ENCODE data around the gene RFX2. TPM values are rescaled to one million over a fixed set of nuclear protein-coding genes. Genes with fewer than 3 reads are reported as not detected.
A peak's percentile ranks its signal among the peaks of the same experiment; 100 is the strongest.

RFX2 gene
- total RNA-seq, 1 experiment from 2014 or later: 3.7 TPM

DNA sequence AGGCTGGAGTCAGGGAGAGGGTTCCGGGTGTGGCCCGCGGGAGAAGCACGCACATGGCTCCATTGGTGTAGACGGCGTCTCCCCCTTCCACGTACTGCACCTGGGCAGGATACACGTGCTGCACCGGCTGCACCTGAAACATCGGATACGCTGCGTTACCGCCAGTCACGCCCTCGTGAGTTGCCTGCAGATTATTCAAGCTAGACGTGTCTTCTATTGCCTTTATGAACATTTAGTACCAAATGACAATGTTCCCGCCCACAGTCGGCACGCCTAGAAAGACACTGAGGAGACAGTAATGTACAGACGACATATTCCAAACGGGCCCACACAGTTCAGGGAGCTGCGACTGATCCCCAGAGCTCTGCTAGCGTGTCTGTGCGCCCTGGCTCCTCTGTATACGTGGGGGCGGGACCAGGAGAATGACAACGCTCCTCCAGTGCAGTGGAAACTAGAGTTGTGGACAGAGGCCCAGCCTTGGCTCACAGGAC lies 68.3 kb downstream of the RFX2 start:
- no peak overlapping the region for H2BK15ac ChIP-seq (ENCODE audit: low read depth, low read length)
- no peak overlapping the region for H3T11ph ChIP-seq (ENCODE audit: low read length)
- H3K56ac ChIP-seq (ENCODE audit: insufficient read length, low read depth, low read length): no peak overlapping the region
- H3K9me3 ChIP-seq (ENCODE audit: control insufficient read depth, low read depth, low read length): no peaks in the 10 kb centered on the region
- no peak overlapping the region for H4K5ac ChIP-seq (ENCODE audit: insufficient read length, low read depth, low read length)
- H2BK12ac ChIP-seq (ENCODE audit: insufficient read length, low read depth, low read length): no peak overlapping the region
- no peak overlapping the region for H3K4me2 ChIP-seq (ENCODE audit: insufficient read depth, insufficient read length, low read length)
- no peak overlapping the region for H2BK20ac ChIP-seq (ENCODE audit: low read depth, low read length, poor library complexity, severe bottlenecking)
- H2BK5ac ChIP-seq (ENCODE audit: insufficient read length, low read length): no peak overlapping the region
- no peak overlapping the region for H3K27ac ChIP-seq (ENCODE audit: insufficient read length, low read depth, low read length)
- H4K91ac ChIP-seq (ENCODE audit: insufficient read length, low read depth, low read length): no peak overlapping the region
- H3K4me1 ChIP-seq (ENCODE audit: insufficient read depth, low read length): no peaks in the 10 kb centered on the region
- TF ChIP-seq, protein P1, sequence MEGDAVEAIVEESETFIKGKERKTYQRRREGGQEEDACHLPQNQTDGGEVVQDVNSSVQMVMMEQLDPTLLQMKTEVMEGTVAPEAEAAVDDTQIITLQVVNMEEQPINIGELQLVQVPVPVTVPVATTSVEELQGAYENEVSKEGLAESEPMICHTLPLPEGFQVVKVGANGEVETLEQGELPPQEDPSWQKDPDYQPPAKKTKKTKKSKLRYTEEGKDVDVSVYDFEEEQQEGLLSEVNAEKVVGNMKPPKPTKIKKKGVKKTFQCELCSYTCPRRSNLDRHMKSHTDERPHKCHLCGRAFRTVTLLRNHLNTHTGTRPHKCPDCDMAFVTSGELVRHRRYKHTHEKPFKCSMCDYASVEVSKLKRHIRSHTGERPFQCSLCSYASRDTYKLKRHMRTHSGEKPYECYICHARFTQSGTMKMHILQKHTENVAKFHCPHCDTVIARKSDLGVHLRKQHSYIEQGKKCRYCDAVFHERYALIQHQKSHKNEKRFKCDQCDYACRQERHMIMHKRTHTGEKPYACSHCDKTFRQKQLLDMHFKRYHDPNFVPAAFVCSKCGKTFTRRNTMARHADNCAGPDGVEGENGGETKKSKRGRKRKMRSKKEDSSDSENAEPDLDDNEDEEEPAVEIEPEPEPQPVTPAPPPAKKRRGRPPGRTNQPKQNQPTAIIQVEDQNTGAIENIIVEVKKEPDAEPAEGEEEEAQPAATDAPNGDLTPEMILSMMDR (conservative IDR thresholded peaks at IDR 0.05): no peak
- no peak overlapping the region for H2AFZ ChIP-seq (ENCODE audit: low read length)
- no peaks in the 10 kb centered on the region for H3K79me2 ChIP-seq (ENCODE audit: insufficient read depth, low read length)
- peaks cover 0 to 3% of the 10 kb centered on the region in 2 experiments; a peak in 2 of 5 replicates for H3K9me3 Mint-ChIP-seq
- H3K27ac Mint-ChIP-seq: 0 out of 7 replicates have a peak overlapping the region, but pooled peaks of 1 of the 3 experiments have one; percentile 18
- no peak for DNase-seq
- H3K27me3 ChIP-seq (ENCODE audit: insufficient read depth, low read length): no peaks in the 10 kb centered on the region
- no peak overlapping the region for H3K18ac ChIP-seq (ENCODE audit: insufficient read length, low read depth, low read length)
- WGBS (ENCODE audit: extremely low coverage, insufficient read length, low lambda C conversion rate): no CpG with 5 or more reads among the region's 27 CpGs
- no peaks in the 10 kb centered on the region for H3K79me1 ChIP-seq (ENCODE audit: insufficient read depth, low read depth, low read length, poor library complexity, severe bottlenecking)
- no peak overlapping the region for H3K4me3 Mint-ChIP-seq
- H3K36me3 Mint-ChIP-seq (ENCODE audit: insufficient read depth in 1 of 3, low read depth in 3 of 3): no peaks in the 10 kb centered on the region
- H2AK5ac ChIP-seq (ENCODE audit: insufficient read length, low read length): no peak overlapping the region
- no peaks in the 10 kb centered on the region; a peak in 1 of 4 replicates for H3K4me1 Mint-ChIP-seq
- no peaks in the 10 kb centered on the region; the same call in 1 of the 2 replicates for H3K27me3 Mint-ChIP-seq (ENCODE audit: low read depth)
- H3K14ac ChIP-seq (ENCODE audit: insufficient read depth, low read length): no peak overlapping the region; the same call in 1 of the 2 replicates
- H3K9ac ChIP-seq (ENCODE audit: extremely low read depth, insufficient read length, low read length): no peak overlapping the region
- H3K4ac ChIP-seq (ENCODE audit: low read depth, low read length): no peak overlapping the region
- no peaks in the 10 kb centered on the region for H3K23me2 ChIP-seq (ENCODE audit: insufficient read length, low read depth, low read length, poor library complexity, severe bottlenecking)
- no peak overlapping the region for H4K8ac ChIP-seq (replicated peaks; ENCODE audit: insufficient read length, low read depth, low read length)
- H3K23ac ChIP-seq (ENCODE audit: insufficient read length, low read depth, low read length): no peak overlapping the region
- H4K20me1 ChIP-seq (ENCODE audit: control insufficient read depth, insufficient read depth, insufficient read length): peaks cover 2% of the 10 kb centered on the region
- H2BK120ac ChIP-seq (ENCODE audit: low read depth, low read length, poor library complexity, severe bottlenecking): no peak overlapping the region
